GM21576 (cell line): ENCODE measurements around the gene NEMP1.

Experiments used
- ATAC-seq: cut with Tn5 transposase; IDR thresholded peaks from one replicate; pipeline ENCODE4 v1.9.1; 2021; ENCODE audit warnings: mild to moderate bottlenecking, moderate library complexity; ENCODE audit not compliant: unreplicated experiment

NEMP1 gene

DNA sequence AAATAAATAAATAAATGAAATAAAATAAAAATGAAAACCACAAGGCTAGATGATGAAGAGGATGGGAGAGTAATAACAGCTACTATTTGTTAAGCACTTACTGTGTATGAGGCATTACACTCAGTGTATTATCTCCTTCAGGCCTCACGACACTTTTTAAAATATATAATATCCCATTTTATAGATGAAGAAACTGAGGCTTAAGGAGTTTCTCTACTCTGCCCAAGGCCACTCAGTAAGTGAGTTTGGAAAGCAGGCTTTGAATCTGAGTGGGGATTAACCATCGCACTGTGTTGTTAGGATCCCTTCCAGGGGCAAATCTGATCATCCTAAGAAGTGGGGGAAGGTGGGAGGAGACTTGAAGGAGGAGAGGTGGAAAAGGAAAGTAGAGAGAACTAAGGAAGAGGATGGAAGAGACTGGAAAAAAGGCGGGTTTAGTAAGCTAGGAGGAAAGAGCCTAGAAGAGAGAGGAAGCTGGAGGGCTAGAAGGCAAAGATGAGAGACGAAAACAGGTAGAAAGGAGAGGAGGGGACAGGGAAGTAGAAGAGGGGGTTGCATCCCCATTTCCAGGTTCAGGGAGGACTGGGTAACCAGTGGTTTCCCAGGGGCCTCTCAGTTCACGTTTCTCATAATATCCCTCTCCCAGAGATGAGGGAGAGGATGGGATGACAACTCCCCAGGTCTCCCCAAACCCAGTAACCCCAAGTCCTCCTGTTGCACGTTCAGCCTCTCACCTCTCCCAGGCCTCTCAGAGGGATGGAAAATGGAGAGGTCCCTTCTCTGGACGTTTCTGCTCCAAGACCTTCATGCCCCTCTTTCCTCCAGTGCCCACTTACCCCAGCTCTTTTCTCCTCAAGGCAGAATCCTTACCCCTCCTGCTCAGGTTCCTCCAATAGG is 30.9 kb upstream of the NEMP1 start:
- ATAC-seq, result no peak

DNA sequence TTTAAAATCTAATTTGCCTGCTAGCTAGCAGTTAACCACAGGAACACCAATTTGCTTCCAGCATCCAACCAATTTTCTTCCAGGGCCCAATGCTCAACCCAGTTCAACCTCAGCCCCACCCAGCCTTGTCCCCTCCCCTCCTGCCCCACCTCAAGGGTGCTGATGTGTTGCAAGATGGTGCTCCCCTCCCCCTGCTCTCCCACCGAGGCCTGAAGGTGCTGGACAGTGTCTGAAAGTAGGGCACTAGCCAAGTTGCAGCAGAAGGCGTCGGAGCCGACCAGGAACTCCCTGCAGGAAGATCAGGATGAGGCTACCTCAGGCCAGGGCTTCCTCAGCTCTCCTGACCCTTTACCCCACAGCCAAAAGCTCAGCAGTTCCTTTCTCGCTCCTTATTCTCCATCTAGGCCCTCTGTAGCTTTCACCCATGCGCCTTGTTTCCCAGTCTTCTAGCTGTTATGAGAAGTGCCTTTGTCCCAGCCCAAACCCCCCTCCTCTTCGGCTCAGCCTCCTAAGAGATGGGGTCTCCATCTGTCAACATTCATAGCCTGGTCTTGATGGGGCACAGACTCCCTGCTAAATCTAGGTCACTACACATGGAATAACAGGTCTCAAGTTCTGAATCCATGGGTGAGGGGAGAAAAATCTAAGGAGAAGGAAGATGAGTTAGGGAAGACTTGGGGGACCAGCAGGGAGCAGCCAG is 29.0 kb upstream of the NEMP1 start:
- no peak for ATAC-seq

DNA sequence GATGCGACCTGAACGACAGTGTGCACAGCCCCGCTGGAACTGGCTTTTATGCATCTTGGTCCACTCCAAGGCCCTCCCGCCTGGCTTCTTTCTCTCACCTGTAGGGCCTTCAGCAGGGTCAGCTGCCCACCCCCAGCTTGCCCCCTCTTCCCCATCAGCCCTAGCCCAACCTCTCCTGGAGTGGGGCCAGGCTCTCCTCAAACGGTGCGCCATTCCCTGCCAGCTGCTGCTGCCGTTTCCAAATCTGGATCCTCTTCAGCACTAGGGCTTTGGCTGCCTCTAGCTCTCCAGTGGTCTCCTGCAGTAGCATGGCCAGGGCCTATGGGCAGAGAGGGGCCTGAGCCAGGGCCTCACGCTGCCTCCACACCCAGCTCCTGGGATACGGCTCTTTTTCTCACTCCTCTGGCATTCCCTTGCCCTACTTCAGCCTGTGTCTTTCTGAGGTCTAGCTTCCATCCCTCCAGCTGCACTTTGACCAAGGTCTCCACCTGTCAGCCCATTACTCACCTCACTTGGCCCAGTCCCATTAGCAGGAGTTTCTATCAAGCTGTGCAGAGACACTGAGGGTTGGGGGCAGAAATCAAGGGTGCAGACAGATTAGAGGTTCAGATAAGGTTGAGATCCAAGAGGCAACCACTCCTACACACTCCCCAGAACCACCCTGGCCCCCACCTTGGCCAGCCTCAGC is 27.6 kb upstream of the NEMP1 start:
- ATAC-seq, result no peak

DNA sequence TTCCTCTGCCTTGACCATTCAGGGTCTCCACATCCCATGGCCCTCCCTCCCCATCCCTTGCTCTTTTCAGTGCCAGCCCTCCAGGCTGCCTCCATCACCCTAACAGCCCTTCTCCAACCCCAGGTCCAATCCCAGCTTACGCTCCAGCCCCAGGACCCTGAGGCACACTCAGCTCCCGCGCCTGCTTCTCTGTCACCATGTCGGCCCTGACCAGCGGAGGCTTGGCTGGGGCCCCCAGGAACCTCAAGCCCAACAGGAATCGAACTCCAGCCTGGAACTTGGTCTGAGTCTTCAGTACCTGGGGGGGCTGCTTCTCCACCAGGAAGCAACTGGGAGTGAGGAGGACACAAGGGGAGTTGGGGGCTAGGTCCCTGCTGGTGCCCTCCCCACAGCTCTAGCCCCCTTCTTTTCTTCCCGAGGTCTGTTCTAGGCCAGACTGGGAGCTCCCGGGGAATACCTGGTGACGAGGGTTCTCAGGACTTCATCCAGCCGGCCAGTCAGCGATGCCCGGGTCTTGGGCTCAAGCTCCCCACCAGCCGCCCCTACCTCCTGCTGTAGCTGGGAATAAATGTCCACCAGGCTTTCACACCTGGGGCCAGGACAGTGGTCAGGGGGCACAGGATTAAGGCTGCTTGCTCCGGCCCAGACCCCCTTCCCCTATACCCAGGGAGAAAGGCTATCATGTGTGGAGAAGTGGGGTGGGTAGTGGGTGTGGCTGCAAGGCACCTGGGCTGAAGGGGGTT is 26.6 kb upstream of the NEMP1 start:
- ATAC-seq, result no peak

DNA sequence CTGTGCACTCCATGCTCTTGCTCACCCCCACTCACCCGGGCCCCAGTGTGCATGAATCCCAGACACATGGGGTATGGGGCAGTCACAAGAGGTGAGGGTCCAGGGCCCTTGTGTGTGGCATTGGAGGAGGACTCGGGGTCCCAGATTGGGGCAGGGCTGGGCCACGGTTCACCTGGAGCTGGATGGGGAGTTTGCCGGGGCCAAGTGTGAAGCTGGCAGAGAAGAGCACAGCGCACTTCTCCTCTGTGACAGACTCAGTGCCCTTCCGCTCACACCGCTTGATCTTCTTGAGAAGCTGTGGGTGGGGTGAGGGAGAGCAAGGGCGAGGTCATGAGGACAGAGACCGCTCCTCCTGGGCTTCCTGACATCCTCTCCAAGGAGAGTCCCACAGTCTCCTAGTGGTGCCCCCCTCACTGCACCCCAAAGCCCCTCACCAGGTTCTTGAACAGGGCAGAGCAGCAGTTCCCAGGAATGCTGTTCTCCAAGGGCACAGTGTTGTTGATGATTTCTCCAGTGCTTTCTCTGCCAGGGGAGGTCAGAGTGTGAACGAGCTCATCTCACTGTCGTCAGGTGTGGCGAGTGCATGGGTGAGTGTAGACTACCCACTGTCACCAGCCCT is 25.8 kb upstream of the NEMP1 start:
- ATAC-seq, result no peak

DNA sequence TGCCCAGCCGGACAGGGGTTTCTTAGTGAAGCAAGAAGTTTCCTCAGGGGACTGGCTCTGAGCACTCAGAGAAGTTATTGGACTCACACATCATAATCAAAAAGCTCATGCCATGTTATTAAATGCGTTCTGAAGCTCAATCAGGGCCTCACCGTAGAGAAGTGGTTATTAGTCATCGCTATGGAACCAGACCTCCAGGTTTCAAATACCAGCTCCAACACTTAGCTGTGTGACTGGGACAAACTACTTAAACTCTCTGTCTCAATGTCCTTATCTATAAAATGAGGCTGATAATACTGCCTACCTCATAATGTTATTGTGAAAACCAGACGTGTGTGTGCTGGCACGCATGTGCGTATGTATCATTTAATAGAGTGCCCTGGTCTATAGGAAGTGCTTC is 25.3 kb upstream of the NEMP1 start:
- ATAC-seq, result no peak

DNA sequence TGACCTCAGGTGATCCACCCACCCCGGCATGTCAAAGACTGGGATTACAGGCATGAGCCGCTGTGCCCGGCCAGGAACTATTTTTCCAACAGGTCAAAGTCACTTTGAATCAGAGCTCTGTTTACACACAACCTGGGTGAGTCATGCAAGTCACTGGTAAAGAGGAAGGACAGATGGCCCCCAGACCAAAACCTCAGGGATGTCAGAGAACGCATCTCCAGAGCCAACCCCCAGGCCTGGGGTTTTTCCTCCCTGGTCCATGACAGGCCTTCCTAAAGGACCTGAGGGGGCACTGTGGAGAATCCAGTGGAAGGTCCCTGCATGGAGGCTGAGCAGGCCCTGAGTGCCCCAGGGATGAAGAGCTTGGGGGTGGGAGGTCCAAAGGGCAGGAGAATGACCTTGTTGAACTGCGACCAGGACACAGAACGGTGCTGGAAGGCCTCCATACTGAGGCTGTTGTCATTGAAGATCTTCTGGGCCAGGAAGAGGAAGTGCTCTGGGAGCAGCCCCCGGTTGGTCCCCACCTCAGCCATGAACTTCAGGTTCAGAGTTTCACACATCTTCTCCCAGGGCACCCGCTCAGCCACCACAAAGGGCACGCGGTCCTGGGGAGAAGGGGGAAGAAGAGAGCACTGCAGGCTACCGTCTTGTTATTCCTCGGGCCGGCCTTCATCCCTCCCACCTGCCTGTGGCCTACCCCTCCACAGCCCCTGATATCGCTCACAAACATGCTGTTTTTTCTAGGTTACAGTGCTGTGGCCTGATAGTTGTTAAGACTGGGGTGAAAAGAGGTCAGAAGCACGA is 23.5 kb upstream of the NEMP1 start:
- no peak for ATAC-seq

DNA sequence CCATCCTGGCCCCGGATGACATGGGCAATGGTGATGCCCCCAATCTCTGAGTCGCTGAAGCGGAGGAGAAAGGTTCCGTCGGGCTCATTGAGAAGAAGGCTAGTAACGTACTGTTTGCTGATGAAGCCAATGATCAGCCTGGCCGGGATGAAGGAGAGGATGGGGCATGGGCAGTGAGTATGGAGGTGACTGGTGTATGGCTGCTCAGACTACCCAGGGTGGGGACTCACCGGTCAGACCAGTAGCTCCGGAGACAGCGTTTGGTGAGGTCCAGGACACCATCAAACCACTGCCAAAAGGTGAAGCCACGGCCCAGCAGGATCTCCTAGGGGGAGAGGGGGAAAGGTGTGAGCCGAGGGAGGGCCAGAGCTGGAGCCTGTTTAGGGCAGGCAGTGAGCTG is 21.2 kb upstream of the NEMP1 start:
- ATAC-seq, result no peak

DNA sequence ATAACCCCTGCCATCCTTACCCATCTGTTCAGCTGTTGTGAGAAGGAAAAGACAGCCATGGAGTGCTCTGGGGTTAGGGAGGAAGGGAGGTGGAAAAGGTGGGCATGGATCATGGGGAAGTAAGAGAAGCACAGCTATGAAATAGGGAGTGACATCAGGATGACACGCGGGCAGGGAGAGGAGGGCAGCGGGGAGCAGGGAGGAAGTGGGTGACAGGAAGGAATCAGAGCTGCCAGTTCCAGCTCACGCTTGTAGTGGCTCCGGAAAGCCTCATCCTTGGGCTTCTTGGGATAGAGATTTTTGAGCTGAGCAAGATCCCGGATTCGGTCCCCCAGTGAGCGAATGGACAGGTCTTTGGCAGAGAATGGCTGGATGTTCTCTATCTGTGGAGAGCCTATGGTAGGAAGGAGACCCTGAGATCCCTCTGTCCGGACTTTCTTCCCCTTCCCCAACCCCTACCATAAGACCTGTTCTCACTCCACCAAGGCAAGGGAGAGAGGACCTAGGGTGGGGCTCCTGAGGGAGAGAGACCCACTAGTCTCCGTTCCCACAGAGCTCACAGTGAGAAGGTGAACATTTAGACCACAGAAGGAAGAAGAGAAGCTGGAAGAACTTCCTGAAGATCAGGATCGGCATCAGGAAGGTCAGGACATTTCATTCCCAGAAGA is 20.6 kb upstream of the NEMP1 start:
- no peak for ATAC-seq

DNA sequence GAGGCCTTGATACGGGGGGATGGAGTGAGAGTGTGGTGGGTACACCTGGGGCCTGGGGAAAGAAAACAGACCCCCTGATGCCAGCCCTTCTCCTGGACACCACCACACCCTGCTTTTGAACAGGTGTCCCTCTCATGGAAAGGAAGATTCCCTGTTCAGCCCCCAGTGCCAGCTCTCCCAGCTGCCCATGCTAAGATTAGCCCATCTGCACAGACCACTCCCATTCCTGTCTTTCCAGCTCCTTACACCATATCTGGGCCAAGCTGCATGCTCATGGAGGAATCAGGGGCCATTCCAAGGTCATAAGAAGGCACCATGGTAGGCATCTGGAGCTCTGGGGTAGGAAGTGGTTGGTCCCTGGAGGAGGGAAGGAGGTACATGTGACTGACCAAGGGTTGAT is 20.0 kb upstream of the NEMP1 start:
- no peak for ATAC-seq

DNA sequence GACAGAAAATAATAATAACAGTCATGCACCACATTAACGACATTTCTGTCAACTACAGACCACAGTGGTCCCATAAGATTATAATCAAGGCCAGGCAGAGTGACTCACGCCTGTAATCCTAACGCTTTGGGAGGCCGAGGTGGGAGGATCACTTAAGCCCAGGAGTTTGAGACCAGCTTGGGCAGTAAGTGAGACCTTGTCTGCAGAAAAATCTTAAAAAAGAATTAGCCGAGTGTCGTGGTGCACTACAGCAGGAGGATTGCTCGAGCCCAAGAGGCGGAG is 18.9 kb upstream of the NEMP1 start:
- no peak for ATAC-seq

DNA sequence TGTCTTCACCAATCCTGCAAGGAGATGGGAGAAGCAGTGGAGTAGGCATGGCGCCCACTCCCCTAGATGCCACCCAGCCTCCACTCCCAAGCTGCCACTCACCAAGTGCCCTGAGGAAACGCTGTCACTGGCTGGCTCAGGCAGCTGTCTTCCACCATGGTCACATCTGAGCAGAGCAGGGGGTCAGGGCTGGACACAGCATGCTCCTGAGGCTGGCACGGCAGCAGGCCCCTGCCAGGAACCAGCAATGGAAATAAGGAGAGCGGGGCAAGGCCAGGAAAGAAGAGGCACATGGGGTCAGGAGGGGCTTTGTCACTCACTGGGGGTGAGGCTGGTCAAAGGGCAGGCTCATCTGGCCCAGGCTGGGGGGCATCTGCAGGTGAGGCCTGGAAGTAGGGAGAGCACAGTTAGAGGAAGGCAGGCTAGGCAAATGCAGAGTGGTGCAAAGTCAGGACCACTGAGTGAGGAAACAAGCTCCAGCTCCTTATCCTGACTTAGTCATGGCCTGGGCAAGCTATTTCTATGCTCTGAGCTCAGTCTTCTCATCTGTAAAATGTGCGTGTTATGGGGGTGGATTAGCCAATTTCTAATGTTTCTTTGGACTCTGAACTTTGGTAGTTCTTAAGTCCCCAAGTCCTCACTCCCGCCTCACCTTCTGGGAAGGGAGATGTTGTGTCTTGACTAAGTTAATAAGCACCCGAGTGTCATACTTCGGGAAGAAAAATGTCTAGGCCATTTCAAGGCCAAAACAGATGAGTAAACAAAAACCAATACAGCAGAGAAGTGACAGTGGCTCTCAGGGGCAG is 18.4 kb upstream of the NEMP1 start:
- ATAC-seq, result no peak

DNA sequence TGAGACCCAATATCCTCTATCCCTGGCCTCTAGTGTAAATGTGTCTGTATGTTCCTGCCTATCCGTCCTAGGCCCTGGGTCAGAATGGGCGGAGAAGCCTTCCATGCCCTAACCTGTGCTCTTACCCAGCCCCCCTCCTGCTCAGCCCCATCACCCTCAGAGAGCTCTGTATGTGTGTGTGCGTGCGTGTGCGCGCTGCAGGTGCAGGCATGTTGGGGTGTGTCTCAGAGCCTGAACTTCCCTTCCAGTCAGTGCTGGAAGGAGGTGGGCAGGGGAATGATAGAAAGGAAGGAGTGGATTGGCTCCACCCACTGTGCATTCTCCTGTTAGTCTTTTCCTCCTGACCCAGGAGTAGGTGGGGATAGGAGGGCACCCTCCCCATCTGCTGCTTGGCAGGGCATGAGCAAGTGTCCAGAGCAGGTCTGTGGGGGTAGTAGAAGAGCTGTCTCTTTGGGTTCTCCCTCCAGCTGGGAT is 17.5 kb upstream of the NEMP1 start:
- no peak for ATAC-seq

DNA sequence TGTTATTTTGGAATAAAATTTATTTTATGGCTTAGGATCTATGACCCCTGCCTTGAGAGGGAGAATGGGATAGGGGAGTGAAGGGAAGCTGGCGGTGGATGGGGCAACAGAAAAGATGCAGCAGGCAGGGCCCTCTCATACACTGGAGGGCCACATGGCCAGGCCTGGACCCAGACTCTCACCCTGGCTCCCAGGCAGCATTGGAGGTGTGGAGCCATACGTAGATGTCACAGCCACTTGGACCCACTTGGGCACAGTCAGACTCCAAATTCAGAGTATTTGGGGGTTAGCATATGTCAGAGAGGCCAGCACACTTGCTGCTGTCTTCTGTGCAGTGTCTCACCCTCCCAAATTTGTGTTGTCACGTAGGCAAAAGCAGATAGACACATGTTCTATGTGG is 16.8 kb upstream of the NEMP1 start:
- no peak for ATAC-seq

DNA sequence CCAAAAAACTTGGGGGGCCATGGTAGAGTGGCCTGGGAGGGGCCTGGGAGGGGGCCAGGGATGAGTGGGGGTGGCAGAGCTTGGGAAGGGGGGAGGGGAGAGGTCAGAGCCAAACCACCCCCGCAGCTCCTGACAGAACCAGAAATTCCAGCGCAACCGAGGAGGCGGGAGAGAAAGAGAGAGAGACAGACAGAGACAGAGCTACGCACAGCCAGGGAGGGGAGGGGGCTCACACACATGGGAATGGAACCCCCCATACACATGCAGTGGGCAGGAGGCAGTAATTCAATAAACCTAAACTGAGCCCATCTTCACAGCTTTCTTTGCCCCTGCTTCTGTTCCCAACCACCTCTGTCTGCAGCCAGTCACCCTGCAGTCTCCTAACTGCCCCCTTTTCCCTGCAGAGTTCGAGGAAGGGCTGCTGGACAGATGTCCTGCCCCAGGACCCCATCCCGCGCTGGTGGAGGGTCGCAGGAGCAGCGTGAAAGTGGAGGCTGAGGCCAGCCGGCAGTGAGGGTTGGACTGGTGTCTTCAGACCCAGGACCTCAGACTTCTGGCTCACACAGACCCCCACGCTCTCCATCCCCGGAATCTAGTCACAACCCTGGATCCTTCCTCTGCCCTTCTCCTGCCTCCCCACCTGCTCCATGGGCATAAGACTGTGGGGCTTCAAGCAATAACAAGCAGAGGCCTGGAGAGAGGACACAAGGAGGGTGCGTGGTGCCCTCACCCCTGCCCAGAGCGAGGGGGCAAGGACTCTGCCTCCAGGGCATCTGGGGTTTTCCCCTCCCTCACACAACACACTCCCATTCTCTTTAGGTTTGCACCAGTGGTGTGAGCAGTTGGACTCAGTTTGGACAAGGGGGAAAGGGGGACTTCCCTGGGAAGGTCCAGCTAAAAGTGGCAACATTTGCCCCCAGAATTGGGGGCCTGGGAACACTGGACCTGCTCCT is 15.9 kb upstream of the NEMP1 start:
- no peak for ATAC-seq

DNA sequence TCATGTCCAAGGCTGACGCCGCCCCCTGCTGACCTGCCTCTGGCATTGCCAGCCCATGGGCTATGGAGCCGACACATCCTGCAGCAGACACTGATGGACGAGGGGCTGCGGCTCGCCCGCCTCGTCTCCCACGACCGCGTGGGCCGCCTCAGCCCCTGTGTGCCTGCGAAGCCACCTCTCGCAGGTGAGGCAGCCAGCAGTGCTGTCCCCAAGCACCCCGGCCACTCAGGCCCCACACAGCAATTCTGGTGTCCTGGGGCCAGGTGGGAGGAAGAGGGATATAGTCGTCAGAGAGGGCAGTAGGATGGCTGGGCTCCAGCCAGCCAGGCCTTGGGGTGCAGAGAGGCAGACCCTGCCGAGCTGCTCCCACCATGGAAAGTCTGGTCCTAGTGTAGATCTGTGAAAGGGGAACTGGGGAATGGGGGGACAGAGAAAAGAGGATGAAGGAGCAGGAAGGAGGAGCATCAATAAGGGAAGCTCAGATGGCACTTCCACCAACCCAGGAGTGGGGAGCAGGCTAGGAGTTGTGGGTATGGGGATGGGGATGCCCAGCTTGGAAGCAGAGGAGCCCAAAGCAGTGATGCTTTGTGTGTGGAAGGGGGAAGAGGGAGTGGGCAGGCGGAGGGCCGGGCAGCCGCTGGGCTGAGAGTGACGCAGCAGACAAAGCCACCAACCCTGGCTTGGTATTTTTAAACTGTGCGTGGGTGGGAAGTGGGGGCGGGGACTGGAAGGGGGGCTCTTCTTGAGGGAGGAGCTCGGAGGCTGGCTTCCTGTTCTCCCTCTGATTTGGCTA is 15.0 kb upstream of the NEMP1 start:
- no peak for ATAC-seq
